Skin of body (tissue), 2 donors: Measurements from ENCODE around the gene KCP. TPM values are rescaled to one million over a fixed set of nuclear protein-coding genes. Genes with fewer than 3 reads are reported as not detected.

Experiments
- DNase-seq: peaks from one replicate; lab custom pipeline; 2025; lab: John Stamatoyannopoulos, UW
- total RNA-seq: library from RNA; depleted of rRNA; stranded (reverse); fragments of >200 nt; gene quantifications from one replicate; pipeline ENCODE4 v1.2.3, GENCODE V29; 2014

Gene KCP
- total RNA-seq, 1 donor from 2014 or later = 1.4 TPM

DNA sequence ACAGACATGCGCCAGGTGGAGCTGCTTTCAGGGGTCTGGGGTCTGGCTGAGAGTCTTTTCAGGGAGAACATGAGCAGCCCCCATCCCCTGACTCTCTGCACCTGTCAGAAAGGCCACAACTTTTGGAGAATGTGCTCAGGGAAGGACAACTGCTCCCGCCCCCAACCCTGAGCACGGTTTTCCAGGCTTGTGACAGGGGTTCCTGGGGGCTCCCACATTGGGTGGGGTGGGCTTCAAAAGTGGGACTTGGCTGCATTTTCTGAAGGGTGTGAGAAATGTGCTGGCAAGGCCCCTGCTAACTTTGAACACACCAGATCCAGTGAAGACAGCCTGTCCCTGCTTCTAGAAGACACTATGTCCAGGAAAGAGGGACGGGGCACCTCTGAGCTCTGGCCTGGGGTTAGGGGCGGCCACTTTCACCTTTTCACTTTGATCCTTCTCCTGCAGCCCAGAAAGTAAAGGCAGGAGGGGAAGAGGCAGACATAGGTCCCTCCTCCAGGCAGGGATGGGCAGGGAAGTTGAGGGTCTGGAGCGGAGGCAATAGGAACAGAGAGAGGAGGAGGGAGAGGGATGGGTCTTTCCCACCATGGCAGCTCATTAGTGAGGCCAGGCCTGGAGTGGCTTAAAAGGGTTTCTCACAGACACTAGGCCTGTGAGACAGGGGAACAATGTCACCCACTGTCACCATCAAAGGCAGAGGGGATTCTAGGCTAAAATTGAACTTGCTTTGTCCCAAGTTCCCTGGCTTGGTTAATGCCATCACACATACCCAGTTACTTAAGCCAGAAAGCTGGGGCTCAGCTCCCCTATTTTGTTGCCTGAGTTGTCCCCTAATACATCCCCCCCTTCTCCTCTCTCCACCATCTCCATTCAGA lies 1.5 kb downstream of the KCP start:
- no peak for DNase-seq

DNA sequence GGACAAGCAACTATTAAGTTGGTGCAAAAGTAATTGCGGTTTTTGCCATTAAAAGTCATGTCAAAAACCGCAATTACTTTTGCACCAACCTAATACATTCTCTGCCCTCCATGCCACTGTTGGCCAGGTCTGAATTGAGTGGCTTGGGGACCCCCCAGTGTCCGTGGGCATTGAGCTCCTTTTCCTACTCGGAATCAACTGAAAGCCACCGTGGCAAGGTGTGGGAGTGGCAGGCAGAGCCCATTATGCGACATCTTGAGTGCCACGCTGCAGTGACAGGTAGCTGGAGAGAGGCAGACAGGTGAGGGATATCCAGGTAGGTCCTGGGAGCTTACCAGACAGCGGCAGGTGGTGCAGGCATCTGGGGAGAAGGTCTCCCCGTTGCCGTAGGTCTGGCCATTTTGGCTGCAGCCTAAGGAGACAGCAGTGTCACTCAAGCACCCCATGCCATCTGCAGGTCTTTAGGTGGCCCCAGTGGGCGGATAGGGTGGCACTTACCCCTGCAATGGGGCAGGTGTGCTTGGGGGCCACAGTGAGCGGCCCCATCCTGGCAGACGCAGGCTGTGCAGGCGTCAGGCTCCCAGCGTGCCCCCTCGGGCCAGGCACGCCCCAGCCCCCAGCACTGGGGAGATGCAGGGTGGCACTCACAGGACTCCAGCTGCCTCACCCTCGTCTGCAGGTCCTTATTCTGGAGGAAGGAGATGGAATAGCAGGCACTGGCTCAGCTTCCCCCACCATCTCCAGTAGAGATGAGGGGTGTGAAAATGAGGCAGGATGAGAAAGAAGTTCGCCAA lies 3.5 kb downstream of the KCP start:
- no peak for DNase-seq

GRCh38 chr7:128906001-128906765 lies 4.3 kb downstream of the KCP start:
- no peak for DNase-seq

DNA sequence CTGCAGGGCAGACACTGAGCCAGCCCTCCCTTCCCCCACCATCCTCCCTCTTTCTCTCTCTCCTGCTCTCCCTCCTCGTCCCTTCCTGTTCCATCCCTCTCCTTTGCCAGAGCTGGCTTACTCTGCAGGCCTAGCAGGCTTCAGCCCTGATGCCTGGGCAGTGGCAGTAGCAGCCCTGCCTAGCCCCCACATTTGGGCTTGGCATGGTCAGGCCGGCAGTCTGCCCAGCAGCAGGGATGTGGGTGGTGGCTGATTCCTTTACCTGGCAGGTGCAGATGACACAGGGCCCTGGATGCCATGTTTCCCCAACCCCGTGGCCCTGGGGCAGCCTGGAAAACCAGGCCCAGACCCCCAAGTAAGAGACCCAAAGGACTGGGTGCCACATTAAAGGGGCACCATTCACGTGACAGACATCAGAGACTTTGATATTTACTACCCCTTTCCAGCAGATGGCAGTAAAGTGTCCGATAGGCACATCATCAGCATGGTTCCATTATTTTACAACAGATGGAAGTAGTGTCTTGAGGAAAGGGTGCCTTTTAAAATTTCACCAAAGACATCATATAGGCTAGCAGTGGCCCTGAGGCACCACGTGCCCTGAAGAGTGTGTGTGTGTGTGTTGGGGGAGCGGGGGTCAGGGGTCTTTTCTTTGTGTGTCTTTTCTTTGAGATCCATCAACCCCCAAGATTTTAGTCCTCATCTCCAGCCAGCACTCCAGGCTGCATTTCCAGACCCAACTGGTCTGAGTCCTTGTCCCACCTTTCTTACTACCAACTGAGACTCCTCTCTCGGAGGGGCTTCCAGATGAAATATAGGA lies 5.9 kb downstream of the KCP start:
- no peak for DNase-seq

DNA sequence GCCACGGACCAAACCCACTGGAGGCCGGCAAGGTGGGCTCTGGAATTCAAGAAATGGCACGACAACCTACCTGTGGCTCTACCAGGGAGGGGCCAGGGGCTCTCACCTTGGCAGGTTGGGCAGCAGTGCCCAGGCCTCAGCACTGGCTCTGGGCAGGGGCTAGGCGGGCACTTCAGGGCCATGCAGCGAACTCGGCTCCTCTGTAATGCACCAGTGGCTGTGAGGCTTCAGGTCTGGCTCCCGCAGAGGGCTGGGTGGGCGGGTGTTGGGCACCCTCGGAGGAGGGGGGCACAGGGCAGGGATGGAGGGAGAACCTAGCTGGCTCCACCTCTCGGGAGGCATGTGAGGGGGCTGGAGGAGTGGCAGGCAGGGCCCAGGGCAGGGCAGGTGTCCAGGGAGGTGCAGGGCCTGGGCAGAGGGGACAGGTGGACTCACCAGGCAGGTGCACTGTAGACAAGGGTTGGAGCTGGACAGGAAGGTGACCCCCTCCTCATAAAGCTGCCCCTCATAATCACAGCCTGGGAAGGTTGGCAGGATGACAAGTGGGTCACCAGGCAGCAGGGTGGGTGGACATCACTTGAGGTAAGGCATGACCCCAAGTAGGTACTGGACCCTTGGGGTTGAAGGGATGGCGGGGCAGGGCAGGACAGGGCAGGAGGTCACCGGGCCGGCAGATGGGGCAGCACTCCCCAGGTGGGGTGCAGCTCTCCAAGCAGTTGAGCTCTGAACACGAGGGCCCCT lies 6.7 kb downstream of the KCP start:
- no peak for DNase-seq

DNA sequence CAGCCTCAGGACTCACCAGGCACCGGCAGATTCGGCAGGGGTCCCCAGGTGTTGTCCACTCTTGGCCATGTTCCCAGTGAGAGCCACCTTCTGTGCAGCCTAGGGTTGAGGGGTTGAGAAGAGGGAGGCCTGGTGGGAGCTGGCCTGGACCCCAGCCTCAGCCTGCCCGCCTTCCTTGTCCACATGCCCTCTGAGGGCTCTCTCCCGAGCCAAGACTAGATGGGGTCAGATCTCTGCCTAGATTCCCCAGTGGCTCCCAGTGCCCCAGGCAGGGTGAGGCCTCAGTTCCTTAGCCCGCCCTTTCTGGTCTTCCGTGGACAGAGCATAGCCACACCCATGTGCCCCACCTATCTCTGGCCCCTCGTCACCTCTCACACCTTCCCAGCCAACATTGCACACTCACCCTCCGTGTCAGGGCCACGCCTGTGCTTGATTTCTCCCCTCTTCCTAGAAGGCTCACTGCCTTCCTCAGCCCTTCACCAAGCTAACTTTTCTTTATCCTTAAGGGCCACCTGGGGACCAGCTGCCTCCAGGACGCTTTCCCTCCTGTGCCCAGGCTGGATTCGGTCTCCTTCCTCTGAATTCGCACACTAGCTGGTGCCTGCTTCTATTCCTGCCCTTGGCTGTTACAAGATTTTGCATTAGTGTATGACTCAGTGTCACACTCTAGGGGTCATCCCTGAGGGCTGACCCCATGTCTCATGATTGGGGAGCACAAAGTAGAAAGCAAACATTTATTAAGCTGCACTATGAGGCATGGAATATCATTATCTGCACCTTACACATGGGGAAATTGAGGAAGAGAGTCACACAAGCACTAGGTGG lies 7.5 kb downstream of the KCP start:
- no peak for DNase-seq

DNA sequence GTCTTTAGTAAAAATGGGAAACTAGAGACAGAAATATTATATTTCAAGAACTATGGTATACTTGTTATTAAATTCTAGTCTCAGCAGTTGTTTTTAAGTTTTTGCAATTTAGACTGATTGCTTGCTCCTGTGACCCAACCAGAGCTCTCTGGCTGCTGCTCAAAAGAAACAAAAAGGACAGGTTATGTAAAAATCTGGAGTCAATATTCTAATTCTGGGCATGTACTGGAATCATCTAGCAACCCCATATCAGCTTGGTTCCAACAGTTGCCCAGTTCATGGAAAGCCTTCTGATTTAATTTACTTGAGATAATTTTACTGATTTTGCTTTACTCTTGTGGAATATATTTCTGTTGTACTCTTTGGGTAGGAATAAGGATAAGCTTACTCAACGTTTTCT lies 10.3 kb downstream of the KCP start:
- no peak for DNase-seq

DNA sequence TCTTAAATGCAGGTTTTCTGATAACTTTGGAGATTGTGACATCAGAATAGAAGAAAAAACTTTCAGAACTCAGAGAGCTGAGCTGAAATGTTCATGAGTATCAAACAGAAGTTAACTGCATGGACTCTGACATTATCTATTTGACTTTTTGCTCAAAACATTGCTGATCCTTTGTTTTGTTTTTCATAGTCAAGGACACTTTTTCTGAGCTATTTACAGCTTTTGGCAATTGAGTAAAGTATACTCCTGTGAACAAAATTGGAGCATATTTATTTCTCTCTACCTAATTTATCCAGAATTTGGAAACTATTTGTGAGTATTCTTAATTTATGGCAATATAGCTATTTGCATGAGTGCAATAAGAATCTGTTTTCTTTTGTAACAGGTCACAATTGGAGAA lies 11.1 kb downstream of the KCP start:
- no peak for DNase-seq

- no peak for DNase-seq
Observed at GRCh38 chr7:128895320-128895719, 15.2 kb downstream of the KCP start.

DNA sequence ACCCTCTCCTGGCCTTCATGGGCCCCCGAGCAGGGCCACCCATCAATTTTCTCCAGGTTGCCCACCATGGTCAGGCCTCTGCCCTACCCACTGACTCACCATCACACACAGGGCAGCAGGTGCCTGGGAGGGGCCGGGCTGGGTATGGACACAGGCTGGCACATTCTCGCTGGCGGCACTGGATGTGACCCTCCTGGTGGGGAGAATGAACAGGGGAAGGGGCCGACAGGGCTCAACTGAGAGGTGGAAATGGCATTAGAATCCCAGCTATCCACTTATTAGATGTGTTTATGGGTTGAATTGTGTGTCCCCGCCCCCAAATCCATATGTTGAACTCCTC lies 16.4 kb downstream of the KCP start:
- DNase-seq = no peak

GRCh38 chr7:128893251-128894100 lies 17.0 kb downstream of the KCP start:
- DNase-seq = no peak

DNA sequence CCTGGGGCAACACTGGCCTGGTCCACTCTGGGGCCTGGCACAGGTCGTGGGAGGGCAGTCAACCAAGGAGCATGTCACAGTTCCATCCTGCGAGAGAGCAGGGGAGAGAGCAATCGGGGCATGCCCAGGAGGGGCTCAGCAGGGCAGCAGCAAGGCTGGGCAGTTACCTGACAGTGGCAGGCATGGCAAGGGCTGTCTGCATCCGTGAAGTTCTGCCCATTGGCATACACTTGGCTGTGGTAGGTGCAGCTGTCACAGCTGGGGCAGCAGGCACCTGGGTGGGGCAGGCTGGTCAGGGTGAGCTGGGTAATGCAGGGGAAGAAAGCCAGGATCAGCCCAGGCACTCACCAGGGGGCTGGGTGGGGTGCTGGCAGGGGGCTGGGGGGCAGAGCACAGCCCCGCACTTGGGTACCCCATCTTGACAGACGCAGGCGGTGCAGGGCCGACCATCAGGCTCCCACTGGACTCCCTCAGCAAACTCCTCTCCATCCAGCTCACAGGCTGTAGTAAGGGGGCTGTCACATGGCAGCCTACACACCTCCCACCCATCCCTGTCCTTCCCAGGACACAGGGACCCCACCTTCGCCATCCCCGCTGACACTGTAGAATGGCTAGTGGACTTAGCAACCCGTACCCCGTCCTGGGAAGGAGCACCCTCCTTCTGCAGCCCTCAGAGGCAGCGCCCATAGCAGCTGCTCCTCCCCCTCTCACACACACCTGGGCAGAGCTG lies 17.8 kb downstream of the KCP start:
- no peak for DNase-seq

GRCh38 chr7:128891942-128892269 lies 18.6 kb downstream of the KCP start:
- no peak for DNase-seq

- no peak for DNase-seq
Observed at GRCh38 chr7:128891110-128891941, 19.2 kb downstream of the KCP start.

- no peak for DNase-seq
Observed at GRCh38 chr7:128890306-128891109, 20.0 kb downstream of the KCP start.

- no peak for DNase-seq
Observed at GRCh38 chr7:128889121-128889520, 21.4 kb downstream of the KCP start.
